ENCODE data around the gene ARL14.

Gene ARL14

GRCh38 chr3:160676547-160677303 is at the start of gene ARL14:
ARL14 (plus strand) TSS chr3:160677160; CDS start chr3:160677347, 187 bp downstream.
- no peak within 1 kb of the TSS for H3K4me3 ChIP-seq (ENCODE audit: insufficient read depth, low read length, poor library complexity, severe bottlenecking)
- no peak within 1 kb of the TSS for H3K9ac ChIP-seq (ENCODE audit: low read length)
- no peaks in the 10 kb centered on the region for H3K9me3 ChIP-seq (ENCODE audit: insufficient read depth, low read length)
- H4K20me1 ChIP-seq (ENCODE audit: low read depth, low read length), result no peaks in the 10 kb centered on the region
- no peak within 1 kb of the TSS for H3K27ac ChIP-seq (ENCODE audit: low read depth, low read length)
- no peaks in the 10 kb centered on the region for H3K9me2 ChIP-seq (replicated peaks; ENCODE audit: insufficient read depth, low read length)
- H3K4me2 ChIP-seq (ENCODE audit: low read depth, low read length, poor library complexity, severe bottlenecking), result no peak within 1 kb of the TSS
- H3K27me3 ChIP-seq (ENCODE audit: low read length), result no peaks in the 10 kb centered on the region
- H3K79me2 ChIP-seq (ENCODE audit: insufficient read depth, low read length), result no peaks in the 10 kb centered on the region
- no peaks in the 10 kb centered on the region for H3K36me3 ChIP-seq (ENCODE audit: low read length)
- H2AFZ ChIP-seq (ENCODE audit: low read depth, low read length, severe bottlenecking), result no peak within 1 kb of the TSS
- no peaks in the 10 kb centered on the region for H3F3A ChIP-seq (ENCODE audit: insufficient read depth)
- no peak for TF ChIP-seq EZH2phosphoT487 (conservative IDR thresholded peaks at IDR 0.05; ENCODE audit: low read length)
- TF ChIP-seq, protein P1, sequence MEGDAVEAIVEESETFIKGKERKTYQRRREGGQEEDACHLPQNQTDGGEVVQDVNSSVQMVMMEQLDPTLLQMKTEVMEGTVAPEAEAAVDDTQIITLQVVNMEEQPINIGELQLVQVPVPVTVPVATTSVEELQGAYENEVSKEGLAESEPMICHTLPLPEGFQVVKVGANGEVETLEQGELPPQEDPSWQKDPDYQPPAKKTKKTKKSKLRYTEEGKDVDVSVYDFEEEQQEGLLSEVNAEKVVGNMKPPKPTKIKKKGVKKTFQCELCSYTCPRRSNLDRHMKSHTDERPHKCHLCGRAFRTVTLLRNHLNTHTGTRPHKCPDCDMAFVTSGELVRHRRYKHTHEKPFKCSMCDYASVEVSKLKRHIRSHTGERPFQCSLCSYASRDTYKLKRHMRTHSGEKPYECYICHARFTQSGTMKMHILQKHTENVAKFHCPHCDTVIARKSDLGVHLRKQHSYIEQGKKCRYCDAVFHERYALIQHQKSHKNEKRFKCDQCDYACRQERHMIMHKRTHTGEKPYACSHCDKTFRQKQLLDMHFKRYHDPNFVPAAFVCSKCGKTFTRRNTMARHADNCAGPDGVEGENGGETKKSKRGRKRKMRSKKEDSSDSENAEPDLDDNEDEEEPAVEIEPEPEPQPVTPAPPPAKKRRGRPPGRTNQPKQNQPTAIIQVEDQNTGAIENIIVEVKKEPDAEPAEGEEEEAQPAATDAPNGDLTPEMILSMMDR (IDR thresholded peaks at IDR 0.05; ENCODE audit: insufficient read depth, low read length, poor library complexity, severe bottlenecking), result no peak

DNA sequence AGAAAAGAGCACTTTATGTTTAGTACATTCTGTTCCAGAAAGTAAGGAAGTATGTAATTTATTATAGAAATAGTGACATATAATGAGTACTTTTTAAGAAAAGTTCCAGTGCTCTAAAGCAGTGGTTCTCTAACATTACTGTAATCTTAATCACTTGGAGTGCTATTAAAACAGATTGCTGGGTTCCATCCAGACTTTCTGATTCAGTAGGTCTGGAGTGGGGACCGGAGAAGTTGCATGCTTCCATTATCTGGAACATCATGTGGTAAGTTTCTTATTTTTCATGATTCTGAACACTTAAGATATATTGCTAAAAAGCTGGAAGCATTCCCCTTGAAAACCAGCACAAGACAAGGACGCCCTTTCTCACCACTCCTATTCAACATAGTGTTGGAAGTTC is 47.5 kb upstream of the ARL14 start:
- no peak overlapping the region for H3K27ac ChIP-seq (ENCODE audit: low read depth, low read length)
- H3K27me3 ChIP-seq (ENCODE audit: low read length), result no peaks in the 10 kb centered on the region
- H3K9ac ChIP-seq (ENCODE audit: low read length), result no peak overlapping the region
- H3K36me3 ChIP-seq (ENCODE audit: low read length), result no peaks in the 10 kb centered on the region
- no peaks in the 10 kb centered on the region for H3K9me2 ChIP-seq (replicated peaks; ENCODE audit: insufficient read depth, low read length)
- H3K4me2 ChIP-seq (ENCODE audit: low read depth, low read length, poor library complexity, severe bottlenecking), result no peak overlapping the region
- no peak overlapping the region for H3K4me3 ChIP-seq (ENCODE audit: insufficient read depth, low read length, poor library complexity, severe bottlenecking)
- no peak for TF ChIP-seq EZH2phosphoT487 (conservative IDR thresholded peaks at IDR 0.05; ENCODE audit: low read length)
- TF ChIP-seq, protein P1 (IDR thresholded peaks at IDR 0.05; ENCODE audit: insufficient read depth, low read length, poor library complexity, severe bottlenecking), result no peak
- H3K79me2 ChIP-seq (ENCODE audit: insufficient read depth, low read length), result no peaks in the 10 kb centered on the region
- no peaks in the 10 kb centered on the region for H3F3A ChIP-seq (ENCODE audit: insufficient read depth)
- H2AFZ ChIP-seq (ENCODE audit: low read depth, low read length, severe bottlenecking), result no peak overlapping the region
- no peaks in the 10 kb centered on the region for H3K9me3 ChIP-seq (ENCODE audit: insufficient read depth, low read length)
- H4K20me1 ChIP-seq (ENCODE audit: low read depth, low read length), result no peaks in the 10 kb centered on the region

DNA sequence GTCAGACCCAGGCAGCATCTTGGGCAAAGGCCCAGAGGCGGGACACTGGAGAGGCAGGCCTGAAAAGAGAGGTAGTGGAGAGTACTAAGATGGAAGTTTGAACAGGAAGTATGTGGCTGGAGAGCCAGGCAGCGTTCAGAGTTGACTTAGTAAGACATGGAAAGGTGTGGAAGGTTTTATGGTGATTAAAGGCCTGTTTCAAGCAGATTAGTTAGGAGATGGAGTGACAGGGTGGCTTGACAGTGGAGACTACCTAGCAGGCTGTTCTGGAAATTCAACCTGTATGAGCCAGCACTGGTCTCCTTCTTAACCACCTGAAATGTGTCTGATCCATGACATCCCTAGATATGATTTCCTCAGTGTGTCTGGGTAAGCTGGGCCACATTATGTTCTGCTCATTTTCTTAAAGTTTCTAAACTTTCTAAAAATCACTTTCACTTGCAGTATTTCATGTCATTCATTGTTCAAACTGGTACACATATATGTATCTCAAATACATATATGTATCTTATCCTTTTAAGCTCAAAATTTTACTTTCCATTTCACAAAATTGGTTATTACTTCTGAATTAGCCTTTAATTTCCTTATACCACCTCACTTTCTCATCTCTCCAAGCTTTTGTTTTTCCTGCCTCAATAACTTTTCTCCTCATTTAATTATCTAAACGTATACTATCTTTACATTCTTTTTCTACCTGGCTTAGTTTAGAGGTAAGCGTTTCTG is 43.4 kb upstream of the ARL14 start:
- H3K9ac ChIP-seq (ENCODE audit: low read length), result no peak overlapping the region

More for the DNA sequence above, 43.4 kb upstream of the ARL14 start:
- no peak for TF ChIP-seq EZH2phosphoT487 (conservative IDR thresholded peaks at IDR 0.05; ENCODE audit: low read length)
- TF ChIP-seq, protein P1 (IDR thresholded peaks at IDR 0.05; ENCODE audit: insufficient read depth, low read length, poor library complexity, severe bottlenecking), result no peak
- Histone ChIP-seq H2AFZ (ENCODE audit: low read depth, low read length, severe bottlenecking) (no peak overlapping the region), H3K4me2 (ENCODE audit: low read depth, low read length, poor library complexity, severe bottlenecking) (no peak overlapping the region), H3K36me3 (ENCODE audit: low read length) (no peaks in the 10 kb centered on the region), H3K27ac (ENCODE audit: low read depth, low read length) (no peak overlapping the region), H3F3A (ENCODE audit: insufficient read depth) (no peaks in the 10 kb centered on the region), H4K20me1 (ENCODE audit: low read depth, low read length) (no peaks in the 10 kb centered on the region), H3K9me3 (ENCODE audit: insufficient read depth, low read length) (no peaks in the 10 kb centered on the region), H3K79me2 (ENCODE audit: insufficient read depth, low read length) (no peaks in the 10 kb centered on the region), H3K9me2 (replicated peaks; ENCODE audit: insufficient read depth, low read length) (no peaks in the 10 kb centered on the region), H3K27me3 (ENCODE audit: low read length) (no peaks in the 10 kb centered on the region), H3K4me3 (ENCODE audit: insufficient read depth, low read length, poor library complexity, severe bottlenecking) (no peak overlapping the region)

All from SU-DHL-6 (cell line).